ENCODE data around the gene FRYL. TPM values are rescaled to one million over a fixed set of nuclear protein-coding genes. Genes with fewer than 3 reads are reported as not detected.

FRYL gene
- total RNA-seq, 1 donor from 2014 or later, result 96.3 TPM

- DNase-seq, result no peak
Observed at GRCh38 chr4:48620093-48620492, 160.0 kb downstream of the FRYL start.

DNA sequence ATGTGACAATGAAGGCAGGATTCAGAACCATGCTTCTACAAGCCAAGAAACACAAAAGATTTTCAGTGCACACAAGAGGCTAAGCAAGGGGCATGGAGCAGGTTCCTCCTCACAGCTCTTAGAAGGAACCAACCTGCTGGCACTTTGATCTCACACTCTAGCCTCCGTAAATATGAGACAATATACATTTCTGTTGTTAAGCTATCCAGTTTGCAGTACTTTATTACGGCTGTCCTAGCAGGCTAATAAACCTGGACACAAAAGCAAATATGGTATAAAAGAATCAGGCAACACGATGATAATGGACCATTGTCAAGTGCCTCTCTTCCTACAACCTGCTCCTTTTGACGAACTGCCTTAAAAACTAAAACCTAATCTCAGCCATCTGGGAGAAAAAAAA lies 175.6 kb downstream of the FRYL start:
- DNase-seq, result no peak

- DNase-seq, result no peak
Observed at GRCh38 chr4:48604041-48604440, 176.0 kb downstream of the FRYL start.

- no peak for DNase-seq
Observed at GRCh38 chr4:48603366-48604003, 176.6 kb downstream of the FRYL start.

- no peak for DNase-seq
Observed at GRCh38 chr4:48602763-48603162, 177.3 kb downstream of the FRYL start.

- DNase-seq, result no peak
Observed at GRCh38 chr4:48602222-48602621, 177.9 kb downstream of the FRYL start.

- DNase-seq, result no peak
Observed at GRCh38 chr4:48596336-48596735, 183.7 kb downstream of the FRYL start.

- no peak for DNase-seq
Observed at GRCh38 chr4:48594180-48594579, 185.9 kb downstream of the FRYL start.

GRCh38 chr4:48591372-48591771 lies 188.7 kb downstream of the FRYL start:
- DNase-seq, result no peak

DNA sequence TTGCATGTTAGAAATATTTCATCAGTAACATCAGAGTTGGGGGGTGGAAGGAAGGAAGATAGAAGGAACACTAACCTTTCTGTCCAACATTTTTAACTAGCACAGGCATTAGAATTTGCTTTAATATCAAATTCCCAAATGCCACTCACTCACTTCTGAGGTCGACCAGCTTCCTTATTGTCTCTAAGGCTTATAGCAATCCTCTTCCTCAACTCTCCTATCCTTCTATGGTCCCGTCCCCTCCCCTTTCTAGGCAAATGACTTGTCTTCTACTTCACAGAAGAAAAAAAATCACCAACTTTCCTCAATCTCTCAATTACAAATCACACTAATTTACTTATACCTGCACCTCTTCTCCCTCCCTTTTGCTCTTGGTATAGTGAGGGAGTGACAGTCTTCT lies 189.2 kb downstream of the FRYL start:
- DNase-seq, result no peak

DNA sequence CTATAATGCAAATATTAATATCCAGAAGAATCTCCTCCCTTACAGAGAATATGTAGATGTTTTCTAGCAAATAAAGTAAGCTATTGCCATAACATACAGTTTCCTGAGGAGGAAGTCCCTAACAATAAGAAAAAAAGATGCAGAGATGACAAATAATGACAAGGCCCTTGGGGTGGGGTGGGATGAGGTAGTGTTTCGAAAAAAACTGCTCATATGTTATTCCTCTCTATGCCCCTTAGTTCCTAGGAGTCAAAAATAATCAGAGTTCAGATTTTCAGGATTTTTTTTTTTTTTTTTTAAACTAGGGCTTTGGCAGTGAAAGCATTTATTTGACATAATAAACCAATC lies 191.0 kb downstream of the FRYL start:
- DNase-seq, result no peak

- no peak for DNase-seq
Observed at GRCh38 chr4:48588230-48589097, 191.6 kb downstream of the FRYL start.

DNA sequence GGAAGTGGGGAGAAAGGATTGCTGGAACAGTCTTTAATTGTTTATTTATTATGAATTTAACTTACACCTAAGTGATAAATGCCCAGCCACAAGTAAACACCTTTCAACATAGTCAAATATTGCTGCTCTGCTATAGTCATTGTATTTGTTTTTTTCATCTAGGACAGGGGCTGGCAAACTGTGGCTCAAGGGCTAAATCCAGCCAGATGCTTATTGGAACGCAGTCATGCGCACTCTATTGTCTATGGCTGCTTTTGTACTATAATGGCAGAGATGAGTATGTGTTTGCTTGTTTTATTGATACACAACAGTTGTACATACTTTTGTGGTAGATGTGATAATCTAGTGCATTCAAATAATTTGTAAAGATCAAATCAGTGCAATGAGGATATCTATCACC lies 194.7 kb downstream of the FRYL start:
- DNase-seq, result no peak

DNA sequence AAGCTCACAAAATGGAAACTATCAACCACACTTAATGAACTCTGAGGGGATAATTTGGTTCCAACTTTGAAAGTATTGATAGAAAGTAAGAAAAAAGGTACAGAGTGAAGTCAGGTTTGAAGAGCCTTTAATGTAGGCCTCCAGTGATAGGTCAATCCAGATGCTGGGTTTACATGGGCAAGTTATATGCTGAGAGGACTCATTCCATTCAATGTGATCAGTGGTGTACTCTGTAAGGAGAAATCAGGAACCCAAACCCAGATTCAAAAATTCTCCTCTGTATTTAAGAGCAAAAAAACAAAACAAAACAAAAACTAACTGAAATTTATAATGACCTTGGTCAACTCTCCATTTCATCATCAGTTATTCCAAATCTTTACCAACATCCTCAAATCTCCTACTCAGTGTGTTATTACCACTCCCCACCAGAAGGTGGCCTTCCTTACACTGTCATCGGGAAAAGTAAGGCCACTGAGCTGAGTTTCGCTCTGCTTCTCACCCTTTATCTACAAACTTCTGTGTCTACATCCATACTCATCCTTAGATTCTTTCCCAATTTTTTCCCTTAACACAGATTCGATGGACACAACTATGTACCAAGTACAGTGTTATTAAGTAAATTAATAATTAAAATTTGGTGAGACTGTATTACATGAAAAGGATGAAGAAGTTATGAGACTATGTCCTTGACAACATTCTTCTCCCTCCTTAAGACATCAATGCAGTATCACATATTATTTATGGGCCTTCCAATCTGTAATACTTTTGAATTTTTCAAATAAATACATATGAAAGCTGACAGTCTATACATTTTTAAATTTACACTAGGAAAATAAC lies 201.7 kb downstream of the FRYL start:
- DNase-seq, result peak; percentile 50

DNA sequence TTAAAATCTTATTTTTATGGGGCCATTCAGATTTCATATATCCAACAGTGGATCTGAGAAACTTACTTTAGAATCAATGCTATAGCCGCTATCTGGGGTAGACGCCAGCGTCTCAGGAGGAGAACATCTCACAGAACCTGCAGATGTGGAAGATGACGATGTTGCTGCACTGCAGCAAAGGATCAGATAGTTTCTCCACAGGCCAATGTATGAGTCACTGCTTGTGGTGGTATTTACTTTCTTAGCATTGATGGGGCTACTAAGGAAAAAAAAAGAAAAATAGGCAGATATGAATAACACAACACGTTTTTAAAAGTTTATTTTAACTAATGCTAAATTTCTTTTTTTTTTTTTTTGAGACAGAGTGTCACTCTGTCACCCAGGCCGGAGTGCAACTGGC lies 204.1 kb downstream of the FRYL start:
- no peak for DNase-seq

- DNase-seq, result no peak
Observed at GRCh38 chr4:48571471-48571870, 208.6 kb downstream of the FRYL start.

DNA sequence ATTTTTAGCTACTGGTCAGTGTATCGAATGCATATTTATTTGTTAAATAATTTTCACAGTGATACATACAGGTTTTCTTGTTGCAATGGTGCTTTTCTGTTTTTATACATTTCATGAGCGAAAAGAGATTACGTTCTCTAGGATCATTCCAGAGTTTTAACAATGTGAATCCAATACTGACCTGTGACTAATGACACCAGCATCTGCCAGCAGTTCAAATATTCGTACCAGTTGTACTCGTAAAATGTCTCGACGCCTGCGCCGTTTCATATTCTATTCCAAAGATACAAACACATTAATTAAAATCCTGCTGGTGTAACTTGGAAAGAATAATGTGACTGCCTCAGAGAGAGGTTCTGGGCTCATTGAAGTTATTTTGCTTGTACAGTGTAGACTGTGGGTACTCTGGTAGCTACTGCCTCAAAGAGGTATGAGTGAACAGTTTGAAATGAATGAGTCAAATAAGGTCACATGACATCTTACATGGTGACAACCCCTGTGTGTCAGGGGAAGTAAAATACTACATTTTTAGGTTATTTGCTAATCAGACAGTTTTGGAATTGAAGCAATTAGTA lies 209.3 kb downstream of the FRYL start:
- no peak for DNase-seq

- no peak for DNase-seq
Observed at GRCh38 chr4:48566034-48566384, 214.1 kb downstream of the FRYL start.

GRCh38 chr4:48565362-48566033 lies 214.6 kb downstream of the FRYL start:
- DNase-seq, result no peak

GRCh38 chr4:48564151-48564550 lies 215.9 kb downstream of the FRYL start:
- DNase-seq, result no peak

DNA sequence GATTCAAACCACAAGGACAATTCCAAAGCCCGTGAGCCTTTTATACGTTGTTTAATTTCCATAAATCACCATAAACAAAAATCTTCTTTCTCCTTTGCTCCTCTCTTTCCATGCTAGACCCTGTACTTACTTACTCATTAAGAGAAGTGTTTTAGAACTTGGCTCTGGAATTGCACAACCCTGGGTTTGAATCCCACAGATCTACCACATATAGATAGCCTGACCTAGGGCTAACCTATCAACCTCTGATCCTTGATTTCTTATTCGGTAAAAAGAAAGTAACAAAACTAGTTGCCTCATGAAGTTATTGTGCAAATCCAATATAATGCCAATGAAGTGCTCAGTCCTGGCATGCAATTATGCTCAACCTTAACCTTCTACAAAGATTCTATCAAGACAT lies 221.3 kb downstream of the FRYL start:
- no peak for DNase-seq

DNA sequence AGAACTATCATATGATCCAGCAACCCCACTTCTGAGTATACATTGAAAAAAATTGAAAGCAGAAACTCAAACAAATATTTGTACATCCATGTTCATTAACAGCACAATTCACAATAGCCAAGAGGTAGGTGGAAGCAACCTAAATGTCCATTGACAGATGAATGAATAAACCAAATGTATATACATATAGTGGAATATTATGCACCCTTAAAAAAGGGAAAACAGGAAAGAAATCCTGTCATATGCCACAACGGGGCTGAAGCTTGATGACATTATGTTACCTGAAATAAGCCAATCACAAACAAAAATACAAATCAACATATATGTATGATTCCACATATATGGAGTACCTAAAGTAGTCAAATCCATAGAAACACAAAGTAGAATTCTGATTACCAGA lies 222.1 kb downstream of the FRYL start:
- no peak for DNase-seq
